Spleen (tissue), 7 donors: ENCODE measurements around the gene TNFRSF12A.

Source experiments
- POLR2A ChIP-seq, 3 donors: fragments of 450-650 bp; IDR thresholded peaks; one replicate each; pipeline ENCODE4 v1.5.1; 2017; ENCODE audit warnings: antibody characterized with exemption in 3 of 3, mild to moderate bottlenecking in 1 of 3
- TF ChIP-seq, protein P1 (sequence below), 11 experiments: fragments of 200-600 bp in 7 of 11; fragments of 450-650 bp in 4 of 11; sonication (generic) in 4 of 11; IDR thresholded peaks in 8 of 11; conservative IDR thresholded peaks in 3 of 11; 1 replicate in 7 of 11; 2 replicates in 4 of 11; pipeline versions ENCODE4 v1.4.0 to v1.8.0; 2016 to 2021; ENCODE audit warnings: antibody characterized with exemption in 11 of 11, inconsistent platforms in 4 of 11, mild to moderate bottlenecking in 1 of 11
- donor health status: DM: no; HTN: no; CAD: no; lungs with moderate emphysema.
- donor health status: DM: no; HTN: no; CAD: no.
- donor health status: DM: no; HTN: no; CAD: no.

DNA sequence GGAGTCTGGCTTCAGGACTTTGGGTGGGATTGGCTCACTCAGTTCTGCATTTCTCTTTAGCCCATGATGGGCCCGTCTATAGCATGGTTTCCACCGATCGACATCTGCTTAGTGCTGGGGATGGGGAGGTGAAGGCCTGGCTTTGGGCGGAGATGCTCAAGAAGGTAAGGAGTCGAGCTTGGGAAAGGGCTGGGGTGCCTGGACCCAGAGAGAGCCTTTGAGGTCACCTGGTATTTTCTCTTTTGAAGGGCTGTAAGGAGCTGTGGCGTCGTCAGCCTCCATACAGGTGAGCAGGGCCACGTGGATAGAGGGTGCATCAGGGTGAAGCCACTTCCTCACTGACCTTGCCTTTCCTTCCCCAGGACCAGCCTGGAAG lies 5.8 kb downstream of the TNFRSF12A start:
- TF ChIP-seq, protein P1, sequence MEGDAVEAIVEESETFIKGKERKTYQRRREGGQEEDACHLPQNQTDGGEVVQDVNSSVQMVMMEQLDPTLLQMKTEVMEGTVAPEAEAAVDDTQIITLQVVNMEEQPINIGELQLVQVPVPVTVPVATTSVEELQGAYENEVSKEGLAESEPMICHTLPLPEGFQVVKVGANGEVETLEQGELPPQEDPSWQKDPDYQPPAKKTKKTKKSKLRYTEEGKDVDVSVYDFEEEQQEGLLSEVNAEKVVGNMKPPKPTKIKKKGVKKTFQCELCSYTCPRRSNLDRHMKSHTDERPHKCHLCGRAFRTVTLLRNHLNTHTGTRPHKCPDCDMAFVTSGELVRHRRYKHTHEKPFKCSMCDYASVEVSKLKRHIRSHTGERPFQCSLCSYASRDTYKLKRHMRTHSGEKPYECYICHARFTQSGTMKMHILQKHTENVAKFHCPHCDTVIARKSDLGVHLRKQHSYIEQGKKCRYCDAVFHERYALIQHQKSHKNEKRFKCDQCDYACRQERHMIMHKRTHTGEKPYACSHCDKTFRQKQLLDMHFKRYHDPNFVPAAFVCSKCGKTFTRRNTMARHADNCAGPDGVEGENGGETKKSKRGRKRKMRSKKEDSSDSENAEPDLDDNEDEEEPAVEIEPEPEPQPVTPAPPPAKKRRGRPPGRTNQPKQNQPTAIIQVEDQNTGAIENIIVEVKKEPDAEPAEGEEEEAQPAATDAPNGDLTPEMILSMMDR (IDR thresholded peaks at IDR 0.05 in 8 of 11, conservative IDR thresholded peaks at IDR 0.05 in 3 of 11), result no peak
- no peak for TF ChIP-seq POLR2A (IDR thresholded peaks at IDR 0.05)
